Activated CD4-positive, CD25-positive, alpha-beta regulatory T cell (primary cell): ENCODE results near the gene GIMAP1.
A peak's percentile ranks its signal among the peaks of the same experiment; 100 is the strongest.
"Not testable (repeated sequence)": the region's sequence is repeated elsewhere in the genome, so short reads cannot be mapped to it uniquely, and the experiment has no call there.

Experiments
- DNase-seq, 4 experiments: peaks; one replicate each; lab custom pipeline; 2025; lab: John Stamatoyannopoulos, UW

GIMAP1 gene

DNA sequence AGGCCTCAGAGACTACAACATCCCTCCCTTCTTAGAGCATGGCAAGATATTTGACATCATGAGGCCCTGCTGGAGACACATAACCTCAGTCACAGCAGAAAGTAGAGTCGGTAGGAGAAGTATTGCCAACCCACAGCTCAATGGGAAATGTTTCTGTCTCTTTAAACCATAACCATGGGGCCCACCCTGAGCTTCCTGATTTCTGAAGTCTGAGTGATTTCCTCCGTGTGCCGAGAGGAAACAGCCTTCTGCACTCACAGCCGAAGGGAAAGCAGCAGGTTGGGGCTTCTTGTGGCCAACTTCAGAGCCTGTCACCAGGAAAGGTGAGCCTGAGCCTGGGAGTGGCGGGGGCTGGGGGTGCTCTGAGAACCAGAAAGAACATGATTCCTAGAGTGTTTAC lies at the start of gene GIMAP1:
Gene GIMAP1 (plus strand): TSS at position 246 of the 400 bp plus-strand sequence. CDS start 2,435 bp downstream, outside the sequence.
- peak in 1 of 4 experiments; percentile 23 for DNase-seq

DNA sequence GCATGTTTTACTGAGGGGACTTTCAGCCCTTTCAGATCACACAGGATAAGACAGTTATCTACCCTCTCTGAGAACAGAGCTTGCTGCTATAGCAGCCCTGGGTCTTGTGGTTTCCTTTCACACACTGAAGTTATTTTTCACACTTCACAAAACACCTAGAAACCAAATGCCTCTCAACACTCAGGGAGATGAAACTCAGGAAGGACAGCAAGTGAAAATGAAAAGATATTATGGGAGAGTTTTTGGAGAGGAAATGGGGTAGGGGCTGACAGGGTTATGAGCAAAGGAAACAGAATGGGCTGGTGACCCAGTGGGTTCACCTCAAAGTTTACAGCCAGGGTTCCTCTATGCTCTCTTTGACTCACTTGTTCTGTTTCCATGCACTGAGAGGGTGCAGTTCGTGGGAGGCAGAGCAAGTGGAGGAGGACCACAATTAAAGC lies 47.9 kb upstream of the GIMAP1 start:
- peak in 1 of 4 experiments; percentile 13 for DNase-seq

DNA sequence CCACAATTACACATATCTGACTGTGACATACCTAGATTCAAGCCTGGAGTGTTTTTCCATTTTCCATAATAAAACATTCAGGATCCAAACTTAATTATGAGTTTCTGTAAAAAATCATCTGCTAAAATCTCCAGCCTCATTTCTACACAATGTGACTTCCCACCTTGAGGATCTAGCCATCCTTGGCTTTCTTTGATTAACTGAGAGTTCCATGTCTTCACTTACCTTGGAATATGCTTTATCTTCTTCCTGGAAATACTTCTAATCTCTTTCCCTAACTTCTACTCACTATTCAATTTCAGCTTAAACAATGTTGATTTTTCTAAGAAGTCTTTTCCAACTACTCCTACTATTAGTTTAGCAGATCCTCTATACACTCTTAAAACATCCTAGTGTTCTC lies 47.4 kb upstream of the GIMAP1 start:
- DNase-seq, result no peak

DNA sequence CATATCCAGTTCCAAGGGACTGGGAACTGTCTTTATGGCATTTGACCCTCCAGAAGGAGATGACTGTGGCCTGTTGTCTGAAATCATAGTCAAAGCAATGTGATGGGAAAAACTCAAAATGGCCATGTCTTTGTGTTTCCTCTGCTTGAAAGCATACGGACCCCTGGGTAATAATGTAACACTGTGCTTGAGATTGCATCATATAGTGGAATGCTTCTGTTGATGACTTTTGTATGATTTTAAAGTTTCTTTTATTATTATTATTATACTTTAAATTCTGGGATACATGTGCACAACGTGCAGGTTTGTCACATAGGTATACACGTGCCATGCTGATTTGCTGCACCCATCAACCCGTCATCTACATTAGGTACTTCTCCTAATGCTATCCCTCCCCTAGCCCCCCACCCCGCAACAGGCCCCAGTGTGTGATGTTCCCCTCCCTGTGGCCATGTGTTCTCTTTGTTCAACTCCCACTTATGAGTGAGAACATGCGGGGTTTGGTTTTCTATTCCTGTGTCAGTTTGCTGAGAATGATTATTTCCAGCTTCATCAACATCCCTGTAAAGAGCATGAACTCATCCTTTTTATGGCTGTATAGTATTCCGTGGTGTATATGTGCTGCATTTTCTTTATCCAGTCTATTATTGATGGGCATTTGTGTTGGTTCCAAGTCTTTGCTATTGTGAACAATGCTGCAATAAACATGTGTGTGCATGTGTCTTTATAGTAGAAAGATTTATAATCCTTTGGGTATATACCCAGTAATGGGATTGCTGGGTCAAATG lies 44.4 kb upstream of the GIMAP1 start:
- not testable (repeated sequence) for DNase-seq

DNA sequence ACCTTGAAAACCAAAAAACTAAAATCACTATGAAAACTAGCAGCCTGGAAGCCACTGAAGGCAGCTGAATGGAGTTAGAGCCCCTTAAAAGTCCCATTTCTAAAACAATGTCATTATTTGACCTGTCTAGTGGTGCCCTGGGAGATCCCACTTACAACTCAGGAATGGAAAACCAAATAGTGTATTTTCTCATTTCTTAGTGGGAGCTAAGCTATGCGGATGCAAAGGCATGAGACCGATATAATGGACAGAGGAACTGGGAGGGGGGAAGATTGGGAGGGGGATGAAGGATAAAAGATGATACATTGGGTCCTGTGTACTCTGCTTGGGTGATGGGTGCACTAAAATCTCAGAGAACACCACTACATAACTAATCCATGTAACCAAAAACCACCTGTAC lies 40.7 kb upstream of the GIMAP1 start:
- DNase-seq, result no peak

DNA sequence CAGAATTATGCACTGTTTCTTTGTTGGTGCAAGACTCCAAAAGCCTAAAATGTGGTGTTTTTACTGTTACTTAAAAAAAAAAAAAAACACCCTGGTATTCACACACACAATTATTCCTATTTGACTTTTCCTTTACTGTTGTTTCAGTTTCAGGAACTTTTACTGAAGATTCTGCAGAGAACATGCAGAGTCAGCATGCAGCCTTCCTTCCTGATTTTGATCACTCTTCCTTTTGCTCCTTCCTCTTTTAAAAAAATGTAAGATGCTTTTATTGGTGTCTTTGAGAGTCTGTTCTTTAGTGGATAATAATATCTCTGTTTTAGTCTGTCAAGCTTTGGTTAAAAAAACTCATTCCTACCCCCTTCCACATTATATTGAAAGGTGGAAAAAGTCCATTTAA lies 40.1 kb upstream of the GIMAP1 start:
- DNase-seq, result not testable (repeated sequence)

DNA sequence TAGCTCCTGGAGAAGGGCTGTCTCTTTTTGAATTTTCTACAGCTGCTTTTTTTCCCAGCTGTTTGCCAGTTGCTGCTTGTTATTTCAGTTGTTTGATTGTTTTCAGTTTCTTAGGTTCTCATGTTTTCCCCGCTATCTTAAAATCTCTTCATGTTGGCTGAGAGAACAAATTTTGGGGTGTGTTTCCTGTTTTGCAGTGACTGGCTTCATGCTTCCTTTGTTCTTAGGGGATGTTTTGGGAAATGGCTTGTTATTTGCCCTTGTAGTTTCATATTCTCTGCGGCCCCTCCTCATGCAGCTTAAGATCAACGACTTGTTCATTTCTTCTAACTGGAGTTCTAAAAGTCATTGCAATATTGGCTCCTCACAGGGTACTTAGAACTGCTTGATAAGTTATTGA lies 39.6 kb upstream of the GIMAP1 start:
- DNase-seq, result not testable (repeated sequence)

DNA sequence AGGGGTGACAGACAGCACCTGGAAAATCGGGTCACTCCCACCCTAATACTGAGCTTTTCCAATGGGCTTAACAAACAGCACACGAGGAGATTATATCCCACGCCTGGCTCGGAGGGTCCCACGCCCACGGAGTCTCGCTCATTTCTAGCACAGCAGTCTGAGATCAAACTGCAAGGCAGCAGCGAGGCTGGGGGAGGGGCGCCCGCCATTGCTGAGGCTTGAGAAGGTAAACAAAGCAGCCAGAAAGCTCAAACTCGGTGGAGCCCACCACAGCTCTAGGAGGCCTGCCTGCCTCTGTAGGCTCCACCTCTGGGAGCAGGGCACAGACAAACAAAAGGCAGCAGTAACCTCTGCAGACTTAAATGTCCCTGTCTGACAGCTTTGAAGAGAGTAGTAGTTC lies 37.8 kb upstream of the GIMAP1 start:
- not testable (repeated sequence) for DNase-seq

DNA sequence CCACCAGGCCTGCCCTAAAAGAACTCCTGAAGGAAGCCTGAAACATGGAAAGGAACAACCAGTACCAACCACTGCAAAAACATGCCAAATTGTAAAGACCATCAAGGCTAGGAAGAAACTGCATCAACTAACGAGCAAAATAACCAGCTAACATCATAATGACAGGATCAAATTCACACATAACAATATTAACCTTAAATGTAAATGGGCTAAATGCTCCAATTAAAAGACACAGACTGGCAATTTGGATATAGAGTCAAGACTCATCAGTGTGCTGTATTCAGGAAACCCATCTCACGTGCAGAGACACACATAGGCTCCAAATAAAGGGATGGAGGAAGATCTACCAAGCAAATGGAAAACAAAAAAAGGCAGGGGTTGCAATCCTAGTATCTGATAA lies 36.0 kb upstream of the GIMAP1 start:
- DNase-seq, result not testable (repeated sequence)

DNA sequence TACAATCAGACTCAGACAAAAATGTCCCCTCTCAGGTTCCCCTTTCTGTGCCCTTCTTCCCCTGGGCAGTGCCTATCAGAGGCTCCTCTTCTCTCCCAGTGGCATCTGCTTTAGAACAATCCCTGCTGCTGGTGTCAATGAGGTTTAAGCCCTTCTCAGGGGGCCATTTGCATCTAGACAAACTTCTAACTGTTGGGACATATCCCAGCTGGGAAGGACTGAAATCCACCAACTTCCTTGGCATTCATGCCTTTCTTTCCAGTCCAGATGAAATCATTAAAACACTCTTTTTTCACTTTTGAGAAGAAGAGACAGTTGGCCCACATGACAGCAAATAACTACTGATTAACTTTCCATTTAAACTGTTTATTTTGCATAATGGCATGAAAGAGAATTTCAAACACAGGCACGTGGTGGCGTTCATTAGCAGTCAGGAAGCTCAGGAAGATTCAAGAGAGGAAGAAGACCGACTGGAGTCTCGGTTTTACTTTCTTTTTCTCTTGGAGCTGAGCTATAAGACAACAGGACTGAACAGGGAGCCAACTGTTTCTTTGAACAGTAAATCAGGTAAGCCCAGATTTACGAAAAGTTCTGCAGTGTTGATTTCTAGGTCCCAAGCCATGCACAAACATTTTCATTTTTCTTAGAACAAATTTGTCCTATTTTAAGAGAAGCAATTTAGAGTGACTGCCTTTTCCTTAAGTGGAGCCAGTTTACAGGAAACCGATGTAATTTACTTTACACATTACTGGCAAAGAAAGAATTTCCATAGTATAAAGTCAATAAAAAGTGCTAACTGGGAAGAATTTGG lies 31.0 kb upstream of the GIMAP1 start, which contains the start of gene GIMAP2:
Gene GIMAP2 (plus strand): TSS at position 488 of the 811 bp plus-strand sequence. CDS start 1,354 bp downstream, outside the sequence.
- DNase-seq, result no peak

DNA sequence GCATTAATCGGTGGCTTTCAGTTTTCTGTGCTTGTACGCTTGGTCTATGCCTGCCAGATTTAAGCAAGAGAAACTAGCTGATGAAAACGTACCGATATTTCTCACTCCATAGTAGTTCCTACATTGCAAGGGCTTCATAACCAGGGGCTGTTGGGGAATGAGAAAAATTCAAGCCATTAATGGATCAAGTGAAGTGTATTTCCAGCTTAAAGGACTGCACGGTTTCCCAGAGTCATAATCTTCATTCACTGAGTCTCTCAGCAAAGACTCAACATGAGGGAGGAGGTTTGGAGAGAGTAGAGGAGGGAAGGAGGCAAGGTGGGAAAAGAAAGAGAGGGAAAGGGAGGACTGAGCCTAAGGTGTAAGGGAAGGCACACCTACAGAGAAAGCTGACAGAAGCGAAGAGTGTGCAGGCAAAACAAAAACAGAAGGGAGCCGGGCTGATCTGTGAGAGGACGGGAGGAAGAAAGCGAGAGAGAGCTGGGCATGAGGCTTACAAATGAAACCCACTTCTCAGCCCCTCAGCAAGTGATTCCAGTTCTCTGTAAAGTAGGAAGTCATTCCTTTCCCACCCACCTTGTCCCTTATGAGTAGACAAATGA lies 30.3 kb upstream of the GIMAP1 start:
- DNase-seq, result no peak

DNA sequence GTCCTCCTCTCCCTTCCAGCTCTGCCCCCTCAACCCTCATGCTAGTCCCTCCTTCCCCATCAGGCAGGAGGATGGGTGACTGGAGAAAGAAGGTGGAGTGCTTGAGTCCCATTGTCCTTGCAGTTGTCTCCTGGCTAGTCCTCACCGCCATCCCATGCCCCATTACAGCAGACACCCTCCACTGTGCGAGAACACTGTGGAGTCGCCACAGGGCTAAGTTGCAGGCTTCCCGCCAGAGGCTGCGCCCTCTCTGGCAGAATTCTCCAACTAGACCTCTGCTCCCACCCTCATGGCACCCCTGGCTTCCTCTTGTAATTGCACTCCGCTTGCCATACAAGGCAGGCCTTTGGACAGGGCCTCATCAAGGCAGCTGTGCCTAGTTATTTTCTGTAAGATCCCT lies 27.8 kb upstream of the GIMAP1 start:
- no peak for DNase-seq

DNA sequence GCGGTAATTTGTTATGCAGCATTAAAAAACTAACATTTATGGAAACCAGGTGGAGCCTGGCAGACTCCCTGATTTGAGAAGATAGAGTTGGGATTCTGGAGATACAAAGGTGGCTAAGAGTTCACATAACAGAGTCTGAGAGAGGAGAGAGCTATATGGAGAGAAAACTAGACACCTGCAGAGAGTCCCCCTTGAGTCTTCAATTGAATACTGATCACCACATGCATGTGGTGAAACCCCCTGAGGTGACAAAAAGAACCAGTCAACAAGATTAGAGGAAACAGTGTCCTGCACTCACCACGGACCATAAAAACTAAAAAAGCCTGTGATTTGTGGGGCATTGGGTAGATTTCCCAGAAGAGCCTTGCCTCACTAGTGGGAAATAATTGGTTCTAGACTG lies 20.8 kb upstream of the GIMAP1 start:
- no peak for DNase-seq

DNA sequence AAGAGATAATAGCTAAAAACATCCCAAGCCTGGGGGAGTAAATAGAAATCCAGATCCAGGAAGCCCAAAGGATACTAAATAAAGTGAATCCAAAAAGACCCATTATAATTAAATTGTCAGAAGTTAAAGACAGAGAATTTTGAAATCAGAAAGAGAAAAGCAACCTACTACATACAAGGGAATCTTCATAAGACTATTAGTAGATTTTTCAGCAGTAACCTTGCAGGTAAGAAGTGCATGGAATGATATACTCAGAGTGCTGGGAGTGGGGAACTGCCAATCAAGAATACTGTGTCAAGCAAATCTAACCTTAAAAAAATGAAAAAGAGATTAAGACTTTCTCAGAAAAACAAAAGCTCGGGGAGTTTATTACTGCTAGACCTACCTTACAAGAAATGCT lies 13.2 kb upstream of the GIMAP1 start:
- no peak for DNase-seq

DNA sequence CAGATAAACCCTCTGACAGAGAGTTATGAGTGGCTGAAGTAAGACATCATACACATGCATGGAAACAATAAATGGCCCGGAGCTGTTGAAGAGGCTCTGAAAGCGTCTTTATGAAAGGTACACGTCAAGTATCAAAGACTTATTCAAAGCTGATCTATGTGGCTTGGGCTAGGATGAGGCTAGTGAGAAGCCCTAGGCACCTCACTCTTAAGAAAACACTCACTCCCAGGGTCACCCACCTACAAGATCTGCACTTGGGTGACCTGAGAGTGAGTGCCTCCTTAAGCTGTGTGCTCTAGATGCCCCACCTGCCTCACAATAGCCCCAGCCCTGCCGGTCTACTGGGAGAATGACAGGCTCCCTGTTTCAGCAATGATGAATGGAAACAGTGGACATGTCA lies 1.1 kb upstream of the GIMAP1 start:
- DNase-seq, result no peak

DNA sequence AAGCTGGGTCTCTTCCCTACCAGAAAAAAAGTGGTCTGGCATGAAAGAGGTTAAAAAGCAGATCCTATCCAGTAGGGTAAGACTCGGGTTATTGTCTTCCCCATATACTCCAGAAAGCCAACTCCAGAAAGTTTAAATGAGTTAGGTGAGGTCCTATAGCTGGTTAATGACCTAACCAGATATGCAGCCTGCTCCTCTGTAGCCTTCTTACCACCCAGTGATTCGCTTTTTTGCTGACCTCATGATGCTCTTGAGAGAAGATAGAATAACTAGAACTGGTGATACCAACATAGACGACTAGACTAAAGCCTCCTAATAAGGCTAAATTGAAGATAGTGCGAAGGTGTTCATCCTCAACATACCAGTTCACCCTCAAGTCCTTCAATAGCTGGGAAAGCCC lies 675 bp upstream of the GIMAP1 start:
- DNase-seq, result no peak

DNA sequence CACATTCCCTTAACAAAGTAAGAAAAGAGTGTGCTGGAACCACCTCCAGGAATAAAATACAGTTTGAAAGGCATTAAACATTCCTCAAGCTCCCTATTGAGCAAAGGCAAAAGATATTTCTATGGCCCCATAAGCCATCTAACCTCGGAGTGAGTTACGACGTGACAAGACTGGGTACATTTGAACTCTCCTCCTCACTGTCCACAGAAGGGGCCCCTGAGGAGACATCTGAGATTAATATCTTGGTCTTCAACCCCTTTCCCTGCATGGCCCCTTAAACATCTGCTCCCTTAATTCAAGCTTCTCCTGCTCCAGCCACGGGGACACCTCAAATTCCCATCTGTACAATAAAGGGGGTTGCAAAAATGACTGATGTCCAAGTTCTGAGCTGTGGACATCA lies 526 bp downstream of the GIMAP1 start:
- DNase-seq, result no peak

DNA sequence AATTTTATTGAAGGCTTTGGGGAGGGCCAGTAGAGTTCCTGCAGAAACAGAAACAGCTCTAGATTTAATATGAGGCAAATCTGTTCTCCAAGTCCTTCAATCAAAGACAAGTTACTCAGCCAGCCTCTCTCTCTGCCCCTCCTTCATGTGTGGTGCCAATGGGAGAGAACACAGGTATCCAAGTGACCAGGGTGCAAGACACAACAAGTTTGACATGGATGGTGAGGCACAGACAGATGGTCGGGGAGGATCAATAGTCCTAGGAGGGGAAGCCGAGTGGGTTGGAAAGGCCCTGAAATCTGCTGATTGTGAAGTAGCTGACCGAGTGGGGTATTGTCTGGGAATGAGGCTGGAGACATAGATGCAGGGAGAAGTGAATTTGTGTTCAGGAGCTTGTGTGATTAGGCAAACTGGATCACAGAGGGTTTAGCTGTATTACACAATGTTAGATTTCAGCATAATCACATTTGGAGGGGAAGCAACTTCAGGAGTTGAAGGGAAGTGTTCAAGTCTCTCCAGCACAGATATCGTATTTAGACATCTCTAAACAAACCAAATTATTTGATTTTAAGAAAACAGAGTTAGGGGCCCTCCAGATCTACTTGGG lies 1.5 kb downstream of the GIMAP1 start:
- no peak for DNase-seq

DNA sequence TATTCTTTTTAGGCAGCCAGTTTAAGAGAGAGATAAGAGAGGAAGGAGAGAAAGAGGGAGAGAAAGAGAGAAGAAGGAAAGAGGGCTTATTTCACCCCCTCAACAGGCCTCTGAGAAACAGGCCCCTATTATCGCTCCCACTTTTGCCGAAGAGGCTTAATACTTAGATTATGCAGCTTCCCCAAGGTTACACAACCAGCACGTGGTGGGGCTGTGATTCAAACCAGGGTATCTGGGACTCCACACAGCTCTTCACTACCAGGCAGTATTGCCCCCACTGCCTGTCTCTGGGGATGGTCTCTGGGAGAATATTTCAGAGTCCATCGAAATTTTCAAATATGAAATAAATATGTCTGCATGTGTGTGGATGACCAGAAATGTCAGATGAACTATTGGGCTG lies 3.0 kb downstream of the GIMAP1 start:
- no peak for DNase-seq

DNA sequence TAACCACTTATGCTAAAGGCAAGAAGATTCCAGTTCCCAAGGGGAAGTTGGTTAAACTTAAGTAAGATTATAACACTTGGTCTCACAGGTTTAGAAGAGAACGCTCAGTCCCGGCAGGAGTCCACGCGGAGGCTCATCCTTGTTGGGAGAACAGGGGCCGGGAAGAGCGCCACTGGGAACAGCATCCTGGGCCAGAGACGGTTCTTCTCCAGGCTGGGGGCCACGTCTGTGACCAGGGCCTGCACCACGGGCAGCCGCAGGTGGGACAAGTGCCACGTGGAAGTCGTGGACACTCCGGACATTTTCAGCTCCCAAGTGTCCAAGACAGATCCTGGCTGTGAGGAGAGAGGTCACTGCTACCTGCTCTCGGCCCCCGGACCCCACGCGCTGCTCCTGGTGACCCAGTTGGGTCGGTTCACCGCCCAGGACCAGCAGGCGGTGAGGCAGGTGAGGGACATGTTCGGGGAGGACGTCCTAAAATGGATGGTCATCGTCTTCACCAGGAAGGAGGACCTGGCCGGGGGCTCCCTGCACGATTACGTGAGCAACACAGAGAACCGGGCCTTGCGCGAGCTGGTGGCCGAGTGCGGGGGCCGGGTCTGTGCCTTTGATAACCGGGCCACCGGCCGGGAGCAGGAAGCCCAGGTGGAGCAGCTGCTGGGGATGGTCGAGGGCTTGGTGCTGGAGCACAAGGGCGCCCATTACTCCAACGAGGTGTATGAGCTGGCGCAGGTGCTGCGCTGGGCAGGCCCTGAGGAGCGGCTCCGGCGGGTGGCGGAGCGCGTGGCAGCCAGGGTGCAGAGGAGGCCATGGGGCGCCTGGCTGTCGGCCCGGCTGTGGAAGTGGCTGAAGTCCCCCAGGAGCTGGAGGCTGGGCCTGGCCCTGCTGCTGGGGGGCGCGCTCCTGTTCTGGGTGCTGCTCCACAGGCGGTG lies 3.8 kb downstream of the GIMAP1 start:
- DNase-seq, result no peak

DNA sequence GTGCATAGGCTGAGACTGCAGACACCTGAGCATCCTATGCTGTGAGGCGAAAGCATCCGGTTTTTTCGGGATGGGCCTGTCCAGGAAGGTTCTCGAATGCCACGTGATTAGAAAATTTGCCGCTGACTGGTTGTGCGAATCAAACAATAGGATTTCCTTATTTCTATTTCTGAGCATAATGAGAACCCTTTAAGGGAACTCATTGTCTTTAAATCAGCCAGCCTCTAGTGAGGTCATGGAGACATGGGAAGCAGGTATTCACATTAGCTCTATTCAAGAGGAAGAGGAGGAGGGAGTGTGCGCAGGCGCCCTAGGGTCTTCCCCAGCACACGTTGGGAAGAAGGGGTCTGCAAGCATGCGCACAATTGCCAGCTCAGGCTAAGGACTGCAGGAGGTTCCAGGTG lies 5.6 kb downstream of the GIMAP1 start:
- DNase-seq, result no peak
